ENCODE measurements around the gene OTP. TPM values are rescaled to one million over a fixed set of nuclear protein-coding genes. Genes with fewer than 3 reads are reported as not detected.

OTP gene
- total and polyA plus RNA-seq, 10 of the 15 experiments (the other 5 are each of a cell fraction or from before 2014, with no cell fraction given) = 0.31 to 8.8 (median 2.4) TPM

DNA sequence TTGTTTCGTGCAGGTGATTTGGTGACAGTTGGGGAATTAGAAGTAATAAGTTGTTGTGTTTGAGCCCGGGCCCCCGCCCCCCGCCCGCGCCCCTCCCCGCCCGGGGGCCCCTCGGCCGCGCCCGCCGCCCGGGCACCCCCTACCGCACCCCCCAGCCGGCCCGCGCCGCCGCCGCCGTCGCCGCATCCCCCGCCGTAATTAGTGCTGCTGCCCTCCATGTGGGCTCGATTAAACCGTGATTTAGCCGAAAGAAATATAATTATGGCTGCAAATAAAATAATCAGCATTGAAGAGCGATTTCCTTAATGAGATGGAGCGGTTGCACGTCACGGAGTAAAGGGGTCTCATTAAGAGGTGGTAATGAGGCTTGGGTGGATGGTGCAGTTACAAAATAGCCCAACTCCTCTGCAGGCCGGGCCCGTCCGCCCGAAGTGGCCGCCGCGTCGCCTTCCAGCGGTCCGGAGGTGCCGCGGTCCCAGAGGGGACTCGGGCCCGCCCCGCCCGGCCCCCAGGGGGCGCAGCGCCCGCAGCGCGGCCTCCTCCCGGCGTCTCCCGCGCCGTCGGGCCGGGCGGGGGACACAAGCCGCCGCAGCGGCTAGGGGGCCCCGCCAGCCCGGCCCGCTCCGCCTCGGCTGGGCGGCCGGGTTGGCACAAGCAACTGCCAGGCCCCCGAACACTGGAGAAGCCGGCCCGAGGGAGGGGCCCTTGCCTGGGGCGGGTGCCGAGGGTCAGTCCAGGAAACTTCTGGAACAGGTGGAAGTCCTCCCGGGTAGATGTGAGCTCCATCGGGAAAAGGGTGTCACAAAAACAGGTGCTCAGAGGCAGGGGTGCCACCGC is 6.9 kb upstream of the OTP start:
- FAIRE-seq = no peak
- intact Hi-C loops (cut with micrococcal nuclease; ENCODE audit: unreplicated experiment) = loop anchor here (5.0 to 10.0 kb wide), 2 partner anchors 329 to 362 kb away; no protein-coding TSS in a partner anchor
- RAD21 ChIA-PET (ENCODE audit: unreplicated experiment) = interaction anchor here (0.7 to 1.6 kb wide), 5 partner anchors 17 to 656 kb away, joined by 3 to 6 read pairs (median 3); no protein-coding TSS in a partner anchor
- Histone ChIP-seq H3K27me3 (replicated peaks in 1 of 2; ENCODE audit: control insufficient read depth in 2 of 2, insufficient read depth in 2 of 2, low read length in 1 of 2) (peaks cover 3 to 26% of the 10 kb centered on the region in 2 experiments), H4K20me1 (ENCODE audit: control insufficient read depth, insufficient read depth) (no peaks in the 10 kb centered on the region), H3K9ac (ENCODE audit: control insufficient read depth, insufficient read depth, low read length) (no peak overlapping the region), H3K4me3 (peak overlapping the region; percentile 53; the same call in 1 of the 2 replicates), H3K9me3 (replicated peaks; ENCODE audit: control insufficient read depth, insufficient read depth, low read length) (peaks cover 3% of the 10 kb centered on the region; the same call in 2 of the 3 replicates), H3K36me3 (ENCODE audit: control insufficient read depth in 2 of 2, insufficient read depth in 2 of 2, low read length in 1 of 2) (no peaks in the 10 kb centered on the region), H3K4me2 (ENCODE audit: control insufficient read depth, insufficient read depth) (peak overlapping the region; percentile 75), H2AFZ (ENCODE audit: control insufficient read depth, low read depth, low read length) (peak overlapping the region; percentile 45; the same call in 1 of the 2 replicates), H3K4me1 (ENCODE audit: control insufficient read depth, insufficient read depth, low read length) (no peaks in the 10 kb centered on the region), H3K79me2 (ENCODE audit: control insufficient read depth, insufficient read depth, low read length) (no peaks in the 10 kb centered on the region), H3K27ac (ENCODE audit: control insufficient read depth, insufficient read depth) (no peak overlapping the region)
- POLR2A ChIA-PET = no interaction called here
- no TSS peak for BruUV-seq (replicated peaks)
- 15% methylated on average over 38 of the region's 80 CpGs for WGBS (ENCODE audit: insufficient coverage, insufficient replicate concordance, low lambda C conversion rate, missing lambda C conversion rate)
- in situ Hi-C loops (cut with MboI) = no loop called here
- DNase-seq (ENCODE audit: low read depth, low spot score) = no peak
- SMC1A ChIA-PET (ENCODE audit: uncharacterized antibody, unreplicated experiment) = interaction anchor here (0.5 to 2.9 kb wide), 9 partner anchors 11 to 501 kb away, joined by 3 to 8 read pairs (median 3); no protein-coding TSS in a partner anchor
- ATAC-seq = peak; percentile 99
- CTCF ChIA-PET = interaction anchor here (0.6 to 1.4 kb wide), 9 partner anchors 14 to 292 kb away, joined by 3 to 5 read pairs (median 3); no protein-coding TSS in a partner anchor
- 0 out of 2 replicates have a peak, but pooled peaks have one; percentile 24 for TF ChIP-seq MEF2A (IDR thresholded peaks at IDR 0.05; ENCODE audit: insufficient read depth, low read depth, low read length)
- peak; percentile 43; the same call in 1 of the 2 replicates for TF ChIP-seq DPF2 (IDR thresholded peaks at IDR 0.05)
- no peak for TF ChIP-seq FOS (IDR thresholded peaks at IDR 0.05; ENCODE audit: borderline replicate concordance, extremely low read depth, insufficient read length)
- no peak for TF ChIP-seq KLF5 (IDR thresholded peaks at IDR 0.05; ENCODE audit: partially characterized antibody)
- no peak for TF ChIP-seq ZNF207 (IDR thresholded peaks at IDR 0.05; ENCODE audit: borderline replicate concordance)
- no peak for TF ChIP-seq RB1 (IDR thresholded peaks at IDR 0.05; ENCODE audit: borderline replicate concordance)
- no peak for TF ChIP-seq CREM (IDR thresholded peaks at IDR 0.05; ENCODE audit: low read depth)
- TF ChIP-seq, protein P1, sequence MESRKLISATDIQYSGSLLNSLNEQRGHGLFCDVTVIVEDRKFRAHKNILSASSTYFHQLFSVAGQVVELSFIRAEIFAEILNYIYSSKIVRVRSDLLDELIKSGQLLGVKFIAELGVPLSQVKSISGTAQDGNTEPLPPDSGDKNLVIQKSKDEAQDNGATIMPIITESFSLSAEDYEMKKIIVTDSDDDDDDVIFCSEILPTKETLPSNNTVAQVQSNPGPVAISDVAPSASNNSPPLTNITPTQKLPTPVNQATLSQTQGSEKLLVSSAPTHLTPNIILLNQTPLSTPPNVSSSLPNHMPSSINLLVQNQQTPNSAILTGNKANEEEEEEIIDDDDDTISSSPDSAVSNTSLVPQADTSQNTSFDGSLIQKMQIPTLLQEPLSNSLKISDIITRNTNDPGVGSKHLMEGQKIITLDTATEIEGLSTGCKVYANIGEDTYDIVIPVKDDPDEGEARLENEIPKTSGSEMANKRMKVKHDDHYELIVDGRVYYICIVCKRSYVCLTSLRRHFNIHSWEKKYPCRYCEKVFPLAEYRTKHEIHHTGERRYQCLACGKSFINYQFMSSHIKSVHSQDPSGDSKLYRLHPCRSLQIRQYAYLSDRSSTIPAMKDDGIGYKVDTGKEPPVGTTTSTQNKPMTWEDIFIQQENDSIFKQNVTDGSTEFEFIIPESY (IDR thresholded peaks at IDR 0.05) = no peak
- TF ChIP-seq SREBF1 (IDR thresholded peaks at IDR 0.05; ENCODE audit: low read length) = no peak
- TF ChIP-seq, protein P2, sequence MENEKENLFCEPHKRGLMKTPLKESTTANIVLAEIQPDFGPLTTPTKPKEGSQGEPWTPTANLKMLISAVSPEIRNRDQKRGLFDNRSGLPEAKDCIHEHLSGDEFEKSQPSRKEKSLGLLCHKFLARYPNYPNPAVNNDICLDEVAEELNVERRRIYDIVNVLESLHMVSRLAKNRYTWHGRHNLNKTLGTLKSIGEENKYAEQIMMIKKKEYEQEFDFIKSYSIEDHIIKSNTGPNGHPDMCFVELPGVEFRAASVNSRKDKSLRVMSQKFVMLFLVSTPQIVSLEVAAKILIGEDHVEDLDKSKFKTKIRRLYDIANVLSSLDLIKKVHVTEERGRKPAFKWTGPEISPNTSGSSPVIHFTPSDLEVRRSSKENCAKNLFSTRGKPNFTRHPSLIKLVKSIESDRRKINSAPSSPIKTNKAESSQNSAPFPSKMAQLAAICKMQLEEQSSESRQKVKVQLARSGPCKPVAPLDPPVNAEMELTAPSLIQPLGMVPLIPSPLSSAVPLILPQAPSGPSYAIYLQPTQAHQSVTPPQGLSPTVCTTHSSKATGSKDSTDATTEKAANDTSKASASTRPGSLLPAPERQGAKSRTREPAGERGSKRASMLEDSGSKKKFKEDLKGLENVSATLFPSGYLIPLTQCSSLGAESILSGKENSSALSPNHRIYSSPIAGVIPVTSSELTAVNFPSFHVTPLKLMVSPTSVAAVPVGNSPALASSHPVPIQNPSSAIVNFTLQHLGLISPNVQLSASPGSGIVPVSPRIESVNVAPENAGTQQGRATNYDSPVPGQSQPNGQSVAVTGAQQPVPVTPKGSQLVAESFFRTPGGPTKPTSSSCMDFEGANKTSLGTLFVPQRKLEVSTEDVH (IDR thresholded peaks at IDR 0.05; ENCODE audit: low read depth, partially characterized antibody) = no peak
- TF ChIP-seq LARP7 (IDR thresholded peaks at IDR 0.05) = peak; percentile 76
- TF ChIP-seq GATAD2B (conservative IDR thresholded peaks at IDR 0.05; ENCODE audit: low read depth) = peak; percentile 73; the same call in 1 of the 2 replicates
- TF ChIP-seq, protein P3, sequence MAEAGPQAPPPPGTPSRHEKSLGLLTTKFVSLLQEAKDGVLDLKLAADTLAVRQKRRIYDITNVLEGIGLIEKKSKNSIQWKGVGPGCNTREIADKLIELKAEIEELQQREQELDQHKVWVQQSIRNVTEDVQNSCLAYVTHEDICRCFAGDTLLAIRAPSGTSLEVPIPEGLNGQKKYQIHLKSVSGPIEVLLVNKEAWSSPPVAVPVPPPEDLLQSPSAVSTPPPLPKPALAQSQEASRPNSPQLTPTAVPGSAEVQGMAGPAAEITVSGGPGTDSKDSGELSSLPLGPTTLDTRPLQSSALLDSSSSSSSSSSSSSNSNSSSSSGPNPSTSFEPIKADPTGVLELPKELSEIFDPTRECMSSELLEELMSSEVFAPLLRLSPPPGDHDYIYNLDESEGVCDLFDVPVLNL (IDR thresholded peaks at IDR 0.05; ENCODE audit: low read depth, low read length) = no peak
- no peak for TF ChIP-seq ZZZ3 (IDR thresholded peaks at IDR 0.05; ENCODE audit: control insufficient read depth, insufficient read length, low read depth)
- no peak for TF ChIP-seq NFYB (IDR thresholded peaks at IDR 0.05; ENCODE audit: insufficient read depth, low read depth, low read length)
- TF ChIP-seq JUNB (IDR thresholded peaks at IDR 0.05) = no peak
- no peak for TF ChIP-seq SRF (IDR thresholded peaks at IDR 0.05; ENCODE audit: low read depth in 2 of 2, low read length in 2 of 2)
